Stomach (tissue), 4 donors: ENCODE results near the gene MAGI2.

ENCODE experiments used
- POLR2A ChIP-seq, 4 donors: fragments of 450-650 bp; IDR thresholded peaks; one replicate each; pipeline ENCODE4 v1.6.1; 2016; ENCODE audit warnings: antibody characterized with exemption in 4 of 4, control low read depth in 2 of 4, mild to moderate bottlenecking in 1 of 4, moderate library complexity in 1 of 4
- POLR2AphosphoS5 ChIP-seq, 3 donors: sonication (generic); formaldehyde crosslinking; IDR thresholded peaks; one replicate each; pipeline ENCODE4 v1.6.1; 2016; ENCODE audit warnings: antibody characterized with exemption in 3 of 3
- TF ChIP-seq, protein P1 (sequence below), 7 experiments: fragments of 450-650 bp in 4 of 7; fragments of 200-600 bp in 3 of 7; sonication (generic) in 3 of 7; IDR thresholded peaks; one replicate each; pipeline ENCODE4 v1.5.1; 2016 to 2019; ENCODE audit warnings: antibody characterized with exemption in 7 of 7, control low read depth in 2 of 7, mild to moderate bottlenecking in 1 of 7

DNA sequence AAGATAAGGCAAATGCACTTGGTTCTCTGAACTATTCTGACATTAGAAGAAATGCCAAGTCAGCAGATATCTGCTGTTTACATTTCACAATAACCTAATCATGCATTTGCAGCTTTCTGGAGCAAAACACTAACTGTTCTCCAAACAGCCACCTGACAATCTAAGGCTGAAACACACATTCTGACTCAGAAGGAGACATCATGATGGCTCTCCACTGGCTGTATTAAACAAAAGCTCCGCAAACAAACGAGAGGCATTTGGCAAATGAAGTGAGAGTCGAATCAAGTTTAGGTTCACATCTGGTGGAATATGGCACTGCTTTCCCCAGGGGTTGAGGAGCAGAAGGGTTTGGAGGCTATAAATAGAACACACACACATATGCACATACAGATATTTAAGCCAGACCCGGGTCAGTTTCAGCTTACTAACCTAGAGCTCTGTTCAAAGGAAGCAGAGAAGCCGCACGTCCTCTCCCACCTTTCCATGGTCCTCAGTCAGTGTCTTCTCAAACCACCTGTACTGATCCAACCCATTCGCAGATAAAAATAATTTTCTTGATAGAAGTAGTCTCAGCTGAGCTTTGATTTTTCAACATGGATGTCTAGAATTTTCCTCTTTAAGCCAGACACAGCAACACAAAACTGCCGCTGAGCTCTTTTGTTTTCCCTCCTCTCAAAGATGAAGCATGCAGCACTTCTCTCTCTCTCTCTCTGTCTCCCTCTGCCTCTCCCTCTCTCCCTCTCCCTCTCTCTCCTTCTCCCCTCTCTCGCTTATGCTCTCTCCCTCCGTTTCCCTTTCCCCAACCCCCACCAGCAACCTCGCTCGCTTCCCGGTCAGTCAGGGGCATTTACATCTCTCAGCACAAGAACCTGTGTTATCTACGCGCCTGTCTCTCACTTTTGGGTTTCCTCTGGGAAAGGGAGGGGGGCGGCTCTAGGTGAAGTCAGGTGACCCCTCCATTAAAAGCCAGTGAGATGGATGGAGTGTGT lies 682.8 kb downstream of the MAGI2 start:
- no peak for TF ChIP-seq POLR2A (IDR thresholded peaks at IDR 0.05)
- TF ChIP-seq POLR2AphosphoS5 (IDR thresholded peaks at IDR 0.05), result no peak
- TF ChIP-seq, protein P1, sequence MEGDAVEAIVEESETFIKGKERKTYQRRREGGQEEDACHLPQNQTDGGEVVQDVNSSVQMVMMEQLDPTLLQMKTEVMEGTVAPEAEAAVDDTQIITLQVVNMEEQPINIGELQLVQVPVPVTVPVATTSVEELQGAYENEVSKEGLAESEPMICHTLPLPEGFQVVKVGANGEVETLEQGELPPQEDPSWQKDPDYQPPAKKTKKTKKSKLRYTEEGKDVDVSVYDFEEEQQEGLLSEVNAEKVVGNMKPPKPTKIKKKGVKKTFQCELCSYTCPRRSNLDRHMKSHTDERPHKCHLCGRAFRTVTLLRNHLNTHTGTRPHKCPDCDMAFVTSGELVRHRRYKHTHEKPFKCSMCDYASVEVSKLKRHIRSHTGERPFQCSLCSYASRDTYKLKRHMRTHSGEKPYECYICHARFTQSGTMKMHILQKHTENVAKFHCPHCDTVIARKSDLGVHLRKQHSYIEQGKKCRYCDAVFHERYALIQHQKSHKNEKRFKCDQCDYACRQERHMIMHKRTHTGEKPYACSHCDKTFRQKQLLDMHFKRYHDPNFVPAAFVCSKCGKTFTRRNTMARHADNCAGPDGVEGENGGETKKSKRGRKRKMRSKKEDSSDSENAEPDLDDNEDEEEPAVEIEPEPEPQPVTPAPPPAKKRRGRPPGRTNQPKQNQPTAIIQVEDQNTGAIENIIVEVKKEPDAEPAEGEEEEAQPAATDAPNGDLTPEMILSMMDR (IDR thresholded peaks at IDR 0.05), result no peak
